Amygdala (tissue), 56 donors: ENCODE data around the gene HIP1R.
"Not testable (repeated sequence)": the region's sequence is repeated elsewhere in the genome, so short reads cannot be mapped to it uniquely, and the experiment has no call there.

Experiments
- DNase-seq, 56 donors: peaks; one replicate each; lab custom pipeline; 2025; lab: John Stamatoyannopoulos, UW

HIP1R gene

GRCh38 chr12:122886851-122887818 is 51.9 kb downstream of the HIP1R start:
- no peak for DNase-seq

- no peak for DNase-seq
Observed at GRCh38 chr12:122887819-122888212, 52.6 kb downstream of the HIP1R start.

- DNase-seq, result peak in 5 of 56 donors; percentile 19 to 42 (median 37)
Observed at GRCh38 chr12:122888232-122888752, 53.0 kb downstream of the HIP1R start.

GRCh38 chr12:122889761-122890520 is 54.7 kb downstream of the HIP1R start:
- peak in 3 of 56 donors; percentile 9 to 32 (median 10) for DNase-seq

- DNase-seq, result peak in 3 of 56 donors; percentile 7 to 17 (median 9)
Observed at GRCh38 chr12:122891661-122892525, 56.6 kb downstream of the HIP1R start.

GRCh38 chr12:122892724-122893123 is 57.5 kb downstream of the HIP1R start:
- not testable (repeated sequence) for DNase-seq

GRCh38 chr12:122893208-122894153 is 58.2 kb downstream of the HIP1R start:
- DNase-seq, result no peak

GRCh38 chr12:122894193-122895121 is 59.2 kb downstream of the HIP1R start:
- peak in 2 of 56 donors; percentile 13 to 36 for DNase-seq

- DNase-seq, result no peak
Observed at GRCh38 chr12:122895320-122895703, 60.1 kb downstream of the HIP1R start.

- peak in 42 of 56 donors; percentile 25 to 84 (median 56) for DNase-seq
Observed at GRCh38 chr12:122895704-122896636, 60.7 kb downstream of the HIP1R start, which contains the start of gene VPS37B. Gene VPS37B (minus strand): TSS chr12:122896124. CDS start chr12:122896062, 62 bp downstream.

GRCh38 chr12:122896662-122897061 is 61.4 kb downstream of the HIP1R start:
- no peak for DNase-seq

GRCh38 chr12:122899887-122900286 is 64.6 kb downstream of the HIP1R start:
- no peak for DNase-seq

- peak in 2 of 56 donors; percentile 12 to 19 for DNase-seq
Observed at GRCh38 chr12:122902854-122903692, 67.8 kb downstream of the HIP1R start.

- DNase-seq, result no peak
Observed at GRCh38 chr12:122903693-122904034, 68.4 kb downstream of the HIP1R start.

GRCh38 chr12:122905258-122905657 is 70.0 kb downstream of the HIP1R start:
- DNase-seq, result not testable (repeated sequence)

GRCh38 chr12:122908915-122909314 is 73.7 kb downstream of the HIP1R start:
- no peak for DNase-seq
